Measurements from ENCODE around the gene TRIM17.

DNA sequence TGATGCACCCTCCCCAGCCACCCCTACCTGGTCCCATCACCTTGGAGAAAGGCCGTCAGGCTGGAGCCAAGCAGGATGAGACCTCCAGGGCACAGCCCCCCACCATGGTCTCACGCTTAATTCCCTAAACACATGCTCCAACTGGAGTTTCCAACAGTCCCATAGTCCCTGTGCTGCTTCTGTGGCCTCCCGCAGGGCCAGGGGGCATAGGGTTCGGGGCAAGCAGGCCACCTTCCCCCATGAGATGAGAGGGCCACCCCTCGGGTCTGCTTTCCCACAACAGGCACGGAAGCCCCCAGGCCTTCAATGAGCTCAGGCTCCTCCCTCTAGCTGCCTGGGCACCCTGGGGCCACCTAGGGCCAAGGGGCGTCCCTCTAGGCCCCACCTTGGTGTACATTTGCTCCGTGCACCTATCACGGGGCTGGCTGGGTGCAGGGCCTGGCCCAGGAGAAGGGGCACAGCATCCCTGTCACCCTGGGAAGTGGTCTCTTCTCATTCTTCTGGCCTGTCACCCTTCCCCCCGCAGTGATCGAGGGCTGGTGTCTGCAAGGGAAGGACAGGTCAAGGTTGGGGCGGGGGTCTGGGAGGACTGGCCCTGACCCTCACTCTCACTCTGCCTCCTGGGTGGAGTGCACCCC lies 52.5 kb downstream of the TRIM17 start:
- TF ChIP-seq, protein P1, sequence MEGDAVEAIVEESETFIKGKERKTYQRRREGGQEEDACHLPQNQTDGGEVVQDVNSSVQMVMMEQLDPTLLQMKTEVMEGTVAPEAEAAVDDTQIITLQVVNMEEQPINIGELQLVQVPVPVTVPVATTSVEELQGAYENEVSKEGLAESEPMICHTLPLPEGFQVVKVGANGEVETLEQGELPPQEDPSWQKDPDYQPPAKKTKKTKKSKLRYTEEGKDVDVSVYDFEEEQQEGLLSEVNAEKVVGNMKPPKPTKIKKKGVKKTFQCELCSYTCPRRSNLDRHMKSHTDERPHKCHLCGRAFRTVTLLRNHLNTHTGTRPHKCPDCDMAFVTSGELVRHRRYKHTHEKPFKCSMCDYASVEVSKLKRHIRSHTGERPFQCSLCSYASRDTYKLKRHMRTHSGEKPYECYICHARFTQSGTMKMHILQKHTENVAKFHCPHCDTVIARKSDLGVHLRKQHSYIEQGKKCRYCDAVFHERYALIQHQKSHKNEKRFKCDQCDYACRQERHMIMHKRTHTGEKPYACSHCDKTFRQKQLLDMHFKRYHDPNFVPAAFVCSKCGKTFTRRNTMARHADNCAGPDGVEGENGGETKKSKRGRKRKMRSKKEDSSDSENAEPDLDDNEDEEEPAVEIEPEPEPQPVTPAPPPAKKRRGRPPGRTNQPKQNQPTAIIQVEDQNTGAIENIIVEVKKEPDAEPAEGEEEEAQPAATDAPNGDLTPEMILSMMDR (IDR thresholded peaks at IDR 0.05): no peak
- TF ChIP-seq EP300 (IDR thresholded peaks at IDR 0.05; ENCODE audit: low read depth): no peak
